NCI-H526 treated with DMSO at 0.1 percent for 48 hours (cell line): ENCODE measurements around the gene GLIPR2.
"Not testable (repeated sequence)": the region's sequence is repeated elsewhere in the genome, so short reads cannot be mapped to it uniquely, and the experiment has no call there.

ENCODE experiments used
- DNase-seq: peaks from one replicate; lab custom pipeline; 2025; lab: John Stamatoyannopoulos, UW

The GLIPR2 gene

GRCh38 chr9:36144309-36145232, 8.0 kb downstream of the GLIPR2 start:
- no peak for DNase-seq

- no peak for DNase-seq
Observed at GRCh38 chr9:36145970-36146369, 9.4 kb downstream of the GLIPR2 start.

- no peak for DNase-seq
Observed at GRCh38 chr9:36146651-36147050, 10.1 kb downstream of the GLIPR2 start.

GRCh38 chr9:36147441-36148175, 11.1 kb downstream of the GLIPR2 start:
- no peak for DNase-seq

- no peak for DNase-seq
Observed at GRCh38 chr9:36148311-36149051, 11.9 kb downstream of the GLIPR2 start.

GRCh38 chr9:36149197-36149596, 12.7 kb downstream of the GLIPR2 start:
- DNase-seq: no peak

- no peak for DNase-seq
Observed at GRCh38 chr9:36150574-36151315, 14.2 kb downstream of the GLIPR2 start.

GRCh38 chr9:36151316-36152210, 15.0 kb downstream of the GLIPR2 start:
- no peak for DNase-seq

- no peak for DNase-seq
Observed at GRCh38 chr9:36152741-36153438, 16.4 kb downstream of the GLIPR2 start.

- no peak for DNase-seq
Observed at GRCh38 chr9:36153746-36154145, 17.2 kb downstream of the GLIPR2 start.

- DNase-seq: no peak
Observed at GRCh38 chr9:36154331-36154952, 17.9 kb downstream of the GLIPR2 start.

GRCh38 chr9:36156116-36156515, 19.6 kb downstream of the GLIPR2 start:
- DNase-seq: no peak

- no peak for DNase-seq
Observed at GRCh38 chr9:36158122-36158521, 21.6 kb downstream of the GLIPR2 start.

GRCh38 chr9:36158917-36159316, 22.4 kb downstream of the GLIPR2 start:
- DNase-seq: no peak

GRCh38 chr9:36159509-36159908, 23.0 kb downstream of the GLIPR2 start:
- not testable (repeated sequence) for DNase-seq

- not testable (repeated sequence) for DNase-seq
Observed at GRCh38 chr9:36160126-36160525, 23.6 kb downstream of the GLIPR2 start.

- DNase-seq: no peak
Observed at GRCh38 chr9:36161187-36161586, 24.7 kb downstream of the GLIPR2 start.

GRCh38 chr9:36162211-36162738, 25.7 kb downstream of the GLIPR2 start:
- no peak for DNase-seq

- no peak for DNase-seq
Observed at GRCh38 chr9:36163049-36163785, 26.7 kb downstream of the GLIPR2 start.
